Neural progenitor cell (in vitro differentiated cells): Measurements from ENCODE around the gene BIRC3.

Source experiments
- CTCF ChIP-seq: fragments of 200-600 bp; sonication (generic); IDR thresholded peaks from 2 replicates; pipeline ENCODE4 v1.5.1; 2017; ENCODE audit warnings: antibody characterized with exemption, mild to moderate bottlenecking
- EZH2 ChIP-seq: fragments of 200-600 bp; sonication (generic); IDR thresholded peaks from 2 replicates; pipeline ENCODE4 v1.6.1; 2017; ENCODE audit warnings: antibody characterized with exemption, mild to moderate bottlenecking, moderate library complexity
- EZH2phosphoT487 ChIP-seq: fragments of 200-600 bp; sonication (generic); IDR thresholded peaks from 2 replicates; pipeline ENCODE4 v1.6.1; 2017; ENCODE audit warnings: antibody characterized with exemption

- no peak for TF ChIP-seq CTCF
- TF ChIP-seq EZH2, result no peak
- TF ChIP-seq EZH2phosphoT487, result no peak
Measured at GRCh38 chr11:102295045-102295444, 22.2 kb upstream of the BIRC3 start.
